HG03432 (cell line): ENCODE results near the gene RAC2.
"Not testable (repeated sequence)": the region's sequence is repeated elsewhere in the genome, so short reads cannot be mapped to it uniquely, and the experiment has no call there.

Source experiments
- ATAC-seq: cut with Tn5 transposase; IDR thresholded peaks from one replicate; pipeline ENCODE4 v1.9.1; 2021; ENCODE audit warnings: mild to moderate bottlenecking, moderate library complexity; ENCODE audit not compliant: unreplicated experiment

Gene RAC2

DNA sequence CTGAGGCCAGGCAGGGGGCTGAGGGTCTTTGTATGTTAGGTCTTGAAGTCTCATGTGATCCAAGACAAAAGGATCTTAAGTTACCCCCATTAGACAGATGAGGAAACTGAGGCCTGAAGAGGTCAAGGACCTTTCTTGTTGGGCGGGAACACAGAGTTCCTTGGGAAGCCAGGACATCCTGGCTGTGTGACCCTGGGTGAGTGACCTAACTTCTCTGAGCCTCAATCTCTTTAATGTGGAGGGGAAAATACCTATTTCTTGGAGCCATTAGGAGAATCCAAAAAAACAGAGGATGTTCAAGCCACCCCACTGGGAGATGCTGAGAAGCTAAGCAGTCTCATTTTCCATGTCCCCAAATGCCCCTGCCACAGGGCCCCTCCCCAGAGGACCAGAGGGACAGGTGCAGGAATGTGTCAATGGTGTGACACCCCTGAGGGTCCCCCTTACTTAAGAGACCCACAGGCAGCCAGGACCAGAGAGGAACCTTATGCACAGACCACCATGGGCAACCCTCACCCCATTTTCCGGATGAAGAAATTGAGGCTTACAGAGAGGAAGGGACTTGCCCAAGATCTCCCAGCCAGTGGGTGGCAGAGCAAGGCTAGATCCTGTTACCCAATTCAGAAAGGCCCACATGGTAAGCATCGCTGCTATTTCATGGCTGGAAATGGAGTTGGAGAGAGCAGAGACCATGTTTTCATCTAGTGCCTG is 8.0 kb downstream of the RAC2 start:
- no peak for ATAC-seq

DNA sequence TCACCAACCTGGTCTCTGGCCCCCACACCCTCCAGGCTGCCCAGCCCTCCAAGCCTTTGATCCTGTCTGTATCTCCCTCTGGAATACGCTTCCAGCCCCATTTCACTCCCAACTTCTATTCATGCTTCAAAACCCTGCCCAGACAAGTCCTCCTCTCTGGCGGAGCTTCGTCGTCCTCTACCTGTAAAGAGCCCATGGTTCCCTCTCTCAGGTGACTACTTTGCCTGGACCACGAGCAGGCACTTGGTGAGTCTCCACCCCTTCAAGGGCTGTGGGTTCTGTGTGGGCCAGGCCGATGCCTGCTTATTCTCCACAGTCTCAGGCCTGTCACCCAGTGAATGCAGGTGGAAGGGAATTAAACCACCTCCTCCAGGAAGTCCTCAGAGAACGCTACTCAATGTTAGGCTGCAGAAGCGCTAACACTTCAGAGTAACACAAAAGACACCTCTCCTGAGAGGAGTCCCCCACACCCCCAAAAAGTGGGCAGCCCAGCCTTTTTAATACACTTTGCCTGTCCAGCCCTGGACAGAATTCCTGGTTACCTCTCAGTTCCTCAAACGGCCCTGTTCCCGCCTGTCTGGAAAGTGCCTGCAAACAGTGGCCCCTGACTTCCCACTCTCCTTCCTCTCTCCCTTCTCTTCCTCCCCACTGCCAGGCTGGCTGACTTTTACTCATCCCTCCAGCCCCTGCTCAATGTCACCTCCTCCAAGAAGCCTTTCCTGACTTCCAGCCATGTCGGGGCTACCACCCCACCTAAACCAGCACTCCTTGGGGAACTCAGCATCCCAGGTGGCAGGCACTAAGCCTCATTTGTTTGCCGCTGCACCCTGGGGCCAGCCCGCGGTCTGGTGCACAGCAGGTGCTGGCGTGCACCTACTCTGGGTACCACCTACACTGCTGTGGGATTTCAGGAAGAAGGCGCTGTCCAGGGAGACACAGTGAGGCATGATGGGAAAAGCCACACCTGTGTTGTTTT is 9.0 kb downstream of the RAC2 start:
- ATAC-seq = no peak

DNA sequence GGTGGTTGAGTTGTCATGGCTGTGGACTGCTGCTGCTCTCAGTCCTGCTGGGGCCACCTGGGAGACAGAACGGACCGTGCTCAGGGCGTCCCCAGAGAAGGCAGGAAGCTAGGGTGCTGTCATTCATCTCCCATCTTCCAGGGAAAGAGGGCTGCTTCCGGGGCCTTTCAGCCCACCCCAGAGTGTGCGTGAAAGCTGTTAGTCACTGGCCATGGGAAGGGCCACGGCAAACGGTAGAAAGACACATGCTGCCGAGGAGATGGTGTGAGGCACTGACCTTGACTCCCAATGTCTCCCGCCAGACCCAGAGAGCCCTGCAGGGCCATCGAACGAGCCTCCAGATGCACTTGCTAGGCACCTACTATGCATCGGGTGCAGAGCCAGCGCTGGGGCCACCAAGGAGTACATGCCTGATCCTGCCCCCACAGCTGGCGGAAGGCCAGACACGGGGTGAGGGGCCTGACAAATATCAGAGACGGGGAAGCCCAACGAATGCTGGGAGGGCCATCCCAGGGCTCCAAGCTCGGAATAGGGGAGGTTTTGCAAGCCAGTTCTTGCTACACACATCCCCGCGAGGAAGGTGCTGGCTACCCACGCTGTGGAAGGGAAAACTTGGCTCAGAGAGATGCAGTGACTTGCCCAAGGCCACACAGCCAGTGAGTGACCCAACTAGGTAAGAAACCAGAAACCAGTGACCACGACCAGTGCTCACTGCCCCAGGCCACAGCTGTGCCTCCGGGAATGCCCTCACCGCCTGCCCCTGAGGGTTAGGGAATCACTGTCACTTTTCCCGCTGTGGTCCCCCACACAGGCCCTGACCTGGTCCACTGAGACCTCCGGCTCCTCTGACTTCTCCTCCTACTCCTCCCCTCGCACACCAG is 10.1 kb downstream of the RAC2 start:
- no peak for ATAC-seq

DNA sequence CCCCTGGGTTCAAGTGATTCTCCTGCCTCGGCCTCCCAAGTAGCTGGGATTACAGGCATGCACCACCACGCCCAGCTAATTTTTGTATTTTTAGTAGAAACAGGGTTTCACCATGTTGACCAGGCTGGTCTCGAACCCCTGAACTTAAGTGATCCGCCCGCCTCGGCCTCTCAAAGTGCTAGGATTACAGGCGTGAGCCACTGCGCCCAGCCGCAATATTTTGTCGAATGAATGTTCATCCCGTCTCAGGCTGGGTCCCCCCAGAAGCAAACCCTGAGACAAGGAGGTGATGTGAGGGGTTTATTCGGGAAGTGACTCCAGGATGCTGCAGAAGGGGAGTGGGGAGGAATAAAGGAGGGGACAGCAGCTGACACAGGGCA is 10.7 kb downstream of the RAC2 start:
- not testable (repeated sequence) for ATAC-seq

DNA sequence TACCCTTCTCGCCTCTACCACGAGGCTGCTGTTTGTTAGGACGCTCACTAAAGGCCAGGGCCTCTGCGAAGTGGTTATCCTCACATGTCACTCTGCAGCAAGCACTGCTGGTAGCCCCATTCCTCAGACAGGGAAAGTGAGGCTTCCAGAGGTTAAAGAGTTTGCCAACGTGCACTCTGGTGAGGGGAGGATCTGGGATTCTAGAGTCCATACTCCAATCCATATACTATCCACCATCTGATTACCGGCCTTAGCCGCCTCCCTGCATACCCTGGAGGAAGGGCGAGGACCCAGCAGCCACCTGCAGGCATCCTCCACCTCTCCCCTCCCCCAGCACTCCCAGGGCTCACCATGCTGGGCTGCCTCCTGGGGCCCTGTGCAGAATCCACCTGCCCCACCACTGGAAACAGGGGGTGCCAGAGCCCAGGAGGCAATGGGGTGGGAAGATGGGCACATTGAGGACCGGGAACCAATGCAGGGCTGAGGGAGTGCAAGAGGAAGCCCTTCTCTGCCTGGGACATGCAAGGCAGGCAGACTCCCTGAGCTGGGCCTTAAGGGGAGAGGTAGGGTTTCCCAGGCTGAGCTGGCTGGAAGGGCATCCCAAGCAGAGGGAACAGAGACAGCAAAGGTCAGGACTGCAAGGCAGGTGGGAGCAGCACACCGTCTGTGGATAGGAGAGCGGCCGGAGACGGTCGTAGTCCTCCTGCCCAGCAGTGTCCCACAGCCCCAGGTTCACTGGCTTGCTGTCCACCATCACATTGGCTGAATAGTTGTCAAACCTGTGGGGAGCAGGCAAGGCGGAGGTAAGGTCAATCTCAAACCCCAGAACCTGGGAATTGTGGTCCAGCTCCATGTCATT is 11.7 kb downstream of the RAC2 start:
- no peak for ATAC-seq

DNA sequence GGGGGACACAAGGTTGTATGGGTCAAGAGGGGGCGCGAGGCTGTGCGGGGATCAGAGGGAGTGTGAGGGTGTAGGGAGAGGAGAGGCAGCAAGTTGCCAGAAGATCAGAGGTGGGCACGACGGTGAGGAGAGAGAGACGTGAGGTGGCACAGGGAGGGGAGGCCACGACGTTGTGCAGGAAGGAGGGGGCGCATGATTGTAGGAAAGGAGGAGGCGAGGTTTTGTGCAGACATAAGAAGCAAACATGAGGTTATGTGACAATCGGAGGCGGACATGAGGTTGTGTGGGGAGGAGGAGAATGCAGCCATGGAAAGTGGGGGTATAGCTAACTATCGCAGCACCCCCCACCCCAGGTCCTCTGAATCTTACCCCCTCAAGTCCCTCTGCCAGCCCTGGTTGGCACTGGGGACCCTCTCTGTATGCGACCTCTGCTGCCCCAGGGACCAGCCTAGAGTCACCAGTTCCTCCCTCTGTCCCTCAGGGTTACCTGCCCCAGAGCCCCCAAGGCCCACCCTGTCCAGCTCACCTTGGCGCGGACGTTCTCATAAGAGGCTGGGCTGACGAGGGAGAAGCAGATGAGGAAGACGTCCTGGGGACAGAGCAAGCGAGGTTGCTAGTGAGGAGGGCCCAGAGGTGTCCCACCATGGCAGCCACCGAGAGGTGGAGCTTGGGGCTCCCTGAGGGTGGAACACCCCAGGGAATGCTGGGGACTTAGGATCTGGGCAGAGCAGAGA is 12.5 kb downstream of the RAC2 start:
- ATAC-seq = no peak

DNA sequence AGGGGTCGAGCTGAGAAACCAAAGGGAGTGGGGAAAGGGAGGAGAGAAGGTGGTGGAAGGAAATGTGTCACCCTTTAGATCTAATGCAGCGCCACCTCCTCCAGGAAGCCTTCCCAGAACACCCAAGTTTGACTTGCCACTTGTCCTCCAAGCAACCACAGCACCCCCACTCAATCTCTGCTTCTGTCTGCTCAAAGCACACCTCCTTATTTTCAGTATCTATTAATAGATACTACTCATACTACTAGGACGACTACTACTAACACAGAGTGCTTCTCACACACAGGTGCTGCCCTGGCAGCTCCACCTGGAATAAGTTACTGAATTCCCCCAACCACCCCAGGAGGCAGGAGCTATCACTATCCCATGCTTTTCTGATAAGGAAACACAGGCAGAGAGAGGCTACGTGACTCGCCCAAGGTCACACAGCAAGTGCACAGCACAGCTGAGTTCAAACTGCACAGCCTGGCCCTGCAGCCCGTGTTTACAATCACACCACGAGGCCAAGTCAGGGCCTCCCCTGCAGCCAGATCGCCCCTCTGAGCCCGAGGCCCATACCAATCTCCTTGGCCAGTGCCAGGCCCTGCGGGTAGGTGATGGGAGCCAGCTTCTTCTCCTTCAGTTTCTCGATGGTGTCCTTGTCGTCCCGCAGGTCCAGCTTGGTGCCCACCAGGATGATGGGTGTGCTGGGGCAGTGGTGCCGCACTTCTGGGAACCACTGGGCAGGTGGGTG is 13.2 kb downstream of the RAC2 start:
- peak; percentile 39 for ATAC-seq

DNA sequence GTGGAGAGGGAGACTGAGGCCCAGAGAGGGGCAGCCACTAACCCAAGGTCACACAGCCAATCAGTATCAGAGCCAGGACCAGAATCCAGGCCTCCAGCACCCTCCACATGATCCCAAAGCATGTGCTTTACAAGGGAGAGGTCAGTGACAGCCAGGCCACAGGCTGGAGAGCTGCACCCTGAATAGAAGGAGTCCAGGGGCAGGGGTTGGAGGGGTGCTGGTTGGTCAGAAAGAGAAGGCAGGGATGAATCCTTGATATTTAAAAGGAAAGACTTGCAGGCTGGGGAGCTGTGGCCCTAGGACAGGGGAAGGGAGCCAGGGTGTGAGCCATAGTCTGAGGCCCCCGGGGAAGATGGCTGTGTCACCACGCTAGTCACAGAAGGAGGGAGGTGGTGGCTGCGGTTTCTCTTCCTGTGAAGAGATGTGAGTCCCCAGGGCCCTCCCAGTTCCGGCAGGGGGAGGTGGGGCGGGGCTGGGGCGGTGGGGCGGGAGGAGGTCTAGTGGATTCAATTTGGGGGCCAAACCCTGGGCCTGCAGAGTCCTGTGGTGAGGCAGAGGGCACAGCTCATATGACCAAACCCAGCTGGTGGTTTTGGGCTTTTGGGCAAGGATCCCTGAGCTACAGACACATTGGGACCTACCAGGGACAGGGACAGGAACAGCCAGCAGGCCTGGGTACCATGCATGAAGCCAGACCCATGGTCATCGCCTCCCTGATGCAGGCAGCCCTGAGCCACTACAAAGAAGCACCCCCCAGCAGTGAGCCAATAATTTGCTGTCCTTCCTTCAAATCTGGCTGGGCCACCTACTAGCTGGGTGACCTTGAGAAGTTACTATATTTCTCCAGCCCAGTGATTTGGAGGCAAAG is 14.0 kb downstream of the RAC2 start:
- peak; percentile 43 for ATAC-seq

DNA sequence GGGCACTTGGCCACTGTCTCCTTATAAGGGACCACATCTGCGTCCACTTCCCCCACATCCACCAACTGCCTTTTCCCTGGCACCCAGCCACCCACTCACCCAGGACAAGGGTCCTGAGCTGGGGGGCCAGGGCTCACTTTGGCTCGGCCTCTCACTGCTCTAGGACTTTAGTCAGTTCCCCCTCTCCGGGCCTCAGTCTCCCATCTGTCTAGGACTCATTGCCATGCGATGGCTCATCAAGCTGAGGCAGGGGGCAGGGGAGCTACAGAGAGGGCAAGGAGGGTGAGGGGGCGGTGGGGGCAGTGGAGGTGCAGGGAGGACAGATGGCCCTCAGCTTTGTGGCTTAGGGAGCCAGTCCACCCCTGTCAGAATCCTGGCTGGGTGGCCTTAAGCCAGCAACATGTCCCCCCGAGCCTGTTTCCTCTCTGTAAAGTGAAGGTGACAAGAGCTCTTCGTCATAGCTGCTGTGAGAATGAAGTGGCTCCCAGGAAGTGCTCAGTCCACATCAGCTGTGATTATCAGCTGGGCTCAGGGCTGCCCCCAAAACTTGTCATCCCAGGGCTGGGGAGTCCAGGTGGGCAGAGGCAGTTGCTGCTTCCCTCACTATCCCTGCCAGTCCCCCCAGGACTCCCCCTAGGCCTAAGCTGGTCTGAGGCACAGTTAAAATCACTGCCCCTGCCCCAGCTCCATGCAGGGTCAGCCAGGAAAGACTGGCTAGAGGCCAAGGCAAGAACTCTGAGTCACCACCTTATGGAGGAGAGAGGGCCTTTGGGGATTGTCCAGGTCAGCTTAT is 14.9 kb downstream of the RAC2 start:
- ATAC-seq = no peak

DNA sequence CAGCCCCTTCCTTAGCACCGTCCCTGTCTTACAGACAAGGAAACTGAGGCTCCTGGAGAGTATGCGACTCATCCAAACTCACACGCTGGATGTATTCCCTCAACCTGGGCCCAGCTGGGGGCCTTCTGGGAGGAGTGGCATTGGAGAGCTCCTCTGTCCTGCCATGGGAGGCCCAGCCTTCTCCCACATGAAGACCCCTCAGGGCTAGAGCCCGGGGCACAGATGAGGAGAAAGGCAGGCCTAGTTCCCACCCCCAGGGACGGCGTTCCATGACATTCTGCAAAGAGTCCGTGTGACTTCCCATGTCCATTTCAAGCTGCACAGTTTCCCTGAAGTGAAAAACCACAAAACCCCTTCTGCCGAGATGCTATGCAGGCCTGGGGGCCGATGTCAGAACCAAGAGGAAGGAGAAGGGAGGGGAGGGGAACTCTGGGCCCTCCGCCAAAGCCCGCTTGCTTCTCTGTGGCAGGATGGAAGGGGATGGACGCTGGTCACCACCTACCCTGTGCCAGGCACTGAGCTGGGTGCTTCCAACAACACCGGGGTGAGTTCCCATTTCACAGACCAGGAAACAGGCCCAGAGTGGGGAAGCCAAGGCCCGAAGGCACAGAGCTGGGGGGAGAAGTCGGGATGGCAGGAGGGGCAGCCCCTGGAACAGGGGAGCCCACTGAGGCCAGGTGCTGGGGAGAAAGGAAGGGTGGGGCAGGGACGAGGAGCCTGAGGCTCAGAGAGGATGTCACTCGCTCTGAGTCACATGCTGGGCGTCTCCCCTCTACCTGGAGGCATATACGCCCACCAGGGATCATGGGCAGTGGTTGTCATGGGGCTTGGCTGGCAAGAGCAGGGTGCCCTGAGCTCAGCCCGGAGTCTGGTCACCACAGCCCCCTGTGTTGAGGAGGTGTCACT is 15.7 kb downstream of the RAC2 start:
- no peak for ATAC-seq

DNA sequence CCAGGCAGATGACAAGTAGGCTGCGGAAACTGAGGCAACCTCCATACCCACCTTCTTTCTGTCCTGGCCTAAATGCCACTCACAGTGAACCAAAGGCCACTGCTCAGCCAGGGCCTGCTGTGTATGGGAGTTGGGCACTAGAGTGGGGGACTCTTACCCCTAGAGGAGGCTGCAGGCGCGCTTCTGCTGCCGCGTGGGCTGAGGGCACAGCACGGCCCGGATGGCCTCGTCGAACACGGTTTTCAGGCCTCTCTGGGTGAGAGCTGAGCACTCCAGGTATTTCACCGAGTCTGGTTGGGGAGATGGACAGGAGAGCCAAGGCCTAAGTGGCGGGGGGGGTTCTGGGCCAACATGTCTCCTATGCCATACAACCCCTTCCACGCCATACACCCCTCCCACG is 17.6 kb downstream of the RAC2 start:
- no peak for ATAC-seq

DNA sequence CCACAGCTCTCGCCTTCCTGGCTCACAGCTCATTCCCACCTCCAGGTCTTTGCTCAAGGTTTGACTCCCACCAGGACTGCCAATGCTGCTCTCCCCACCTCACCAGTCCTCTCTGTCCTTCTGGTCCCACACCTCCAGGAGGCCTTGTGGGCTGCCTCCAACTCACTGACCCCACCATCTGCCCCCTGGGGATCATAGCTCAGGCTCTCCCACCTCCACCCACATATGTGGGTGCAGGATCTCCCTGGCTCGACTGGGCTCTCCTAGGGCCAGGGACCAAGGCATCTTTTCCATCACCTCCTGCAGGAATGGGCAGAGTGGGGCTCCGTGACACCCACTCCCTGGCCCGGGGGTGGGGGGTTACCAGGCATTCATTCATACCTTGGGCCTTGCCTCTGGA is 18.0 kb downstream of the RAC2 start:
- no peak for ATAC-seq

DNA sequence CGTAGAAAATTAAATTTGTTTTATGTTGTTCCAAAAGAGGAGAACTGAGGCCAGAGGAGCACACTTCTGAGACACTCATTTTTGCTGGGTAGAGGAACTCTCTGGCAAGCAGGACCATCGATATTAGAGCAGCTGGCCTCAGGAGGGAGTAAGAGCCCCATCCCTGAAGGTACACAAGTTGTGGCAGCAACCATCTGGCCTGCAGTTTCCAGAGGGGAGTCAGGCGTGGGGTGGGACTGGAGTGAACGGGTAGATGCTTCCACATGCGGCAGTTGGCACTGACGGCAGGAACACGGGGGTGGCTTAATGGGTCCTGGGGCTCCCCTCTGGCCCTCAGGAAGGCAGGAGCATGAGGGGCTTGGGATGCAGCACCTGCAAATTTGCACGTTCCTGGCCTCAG is 18.6 kb downstream of the RAC2 start:
- ATAC-seq = no peak

DNA sequence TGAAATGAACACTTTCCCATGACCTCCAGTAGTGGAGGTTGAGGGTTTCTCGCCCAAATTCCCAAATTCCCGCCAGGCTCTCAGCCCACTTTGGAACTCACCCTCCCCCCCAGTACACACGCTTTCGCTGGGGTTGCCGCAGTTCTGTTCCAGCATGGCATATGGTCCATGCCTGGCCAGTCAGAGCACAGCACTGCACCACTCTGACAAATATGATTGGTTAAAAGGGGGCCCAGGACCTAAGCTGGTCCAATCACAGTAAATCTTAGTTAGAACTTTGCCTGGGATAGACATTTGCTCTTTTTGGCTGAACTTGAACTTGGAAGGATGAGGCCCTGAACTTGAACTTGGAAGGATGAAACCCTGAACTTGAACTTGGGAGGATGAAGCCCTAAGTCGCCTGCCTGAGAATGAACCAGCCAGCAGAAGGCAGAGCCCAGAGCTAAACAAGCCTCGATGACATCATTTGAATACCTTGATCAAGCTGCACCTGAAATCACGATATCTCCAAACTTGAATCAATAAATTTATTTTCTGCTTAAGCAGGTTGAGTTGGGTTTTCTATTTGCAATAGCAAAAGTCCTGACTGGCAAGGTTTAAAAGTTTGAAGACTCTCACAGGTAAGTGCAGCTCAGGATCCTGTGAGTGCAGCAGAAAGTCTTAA is 19.2 kb downstream of the RAC2 start:
- ATAC-seq = no peak

DNA sequence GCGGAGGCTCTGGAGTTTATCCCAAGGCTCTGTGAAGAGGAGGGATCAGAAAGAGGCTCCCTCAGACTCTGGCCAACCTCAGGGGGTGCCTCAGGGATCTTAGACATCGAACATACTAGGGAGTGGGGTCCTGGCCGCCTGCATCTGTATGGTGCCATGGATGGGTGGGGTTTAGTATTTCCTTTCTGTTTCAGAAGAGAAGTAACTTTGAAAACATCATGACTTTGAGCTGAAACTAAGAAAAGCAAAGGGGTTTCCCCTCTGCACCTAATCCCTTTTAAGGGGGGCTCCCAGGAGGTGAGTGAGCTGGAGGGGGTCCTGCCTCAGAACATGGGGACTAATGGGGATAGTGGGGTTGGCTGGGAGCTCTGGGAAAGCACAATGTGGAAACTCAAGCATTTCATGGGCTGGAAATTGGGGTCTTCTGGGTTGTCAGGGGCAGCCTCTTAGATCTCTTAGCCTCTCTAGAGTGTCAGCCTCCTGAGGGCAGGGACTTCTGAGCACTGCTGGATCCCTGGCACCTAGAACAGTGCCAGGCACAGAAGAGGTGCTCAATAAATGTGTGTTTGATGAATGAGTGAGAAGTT is 20.0 kb downstream of the RAC2 start:
- no peak for ATAC-seq
